Osteocyte (in vitro differentiated cells): ENCODE results near the gene MUC2. TPM values are rescaled to one million over a fixed set of nuclear protein-coding genes. Genes with fewer than 3 reads are reported as not detected.

Experiments used
- DNase-seq: peaks from one replicate; pipeline ENCODE4 v3.0.0; 2021; ENCODE audit warnings: mixed read lengths; ENCODE audit not compliant: unreplicated experiment; ENCODE audit errors: extremely low spot score
- H3K27ac Mint-ChIP-seq: one replicate; pipeline ENCODE4 v1.8.0; 2021; ENCODE audit warnings: mild to moderate bottlenecking, mixed read lengths; ENCODE audit not compliant: unreplicated experiment
- H3K27me3 Mint-ChIP-seq: one replicate; pipeline ENCODE4 v1.8.0; 2021; ENCODE audit warnings: mixed read lengths; ENCODE audit not compliant: unreplicated experiment
- H3K36me3 Mint-ChIP-seq: one replicate; pipeline ENCODE4 v1.8.0; 2021; ENCODE audit warnings: mixed read lengths; ENCODE audit not compliant: unreplicated experiment
- H3K4me1 Mint-ChIP-seq: one replicate; pipeline ENCODE4 v1.8.0; 2021; ENCODE audit warnings: mixed read lengths; ENCODE audit not compliant: unreplicated experiment
- H3K4me3 Mint-ChIP-seq: one replicate; pipeline ENCODE4 v1.8.0; 2021; ENCODE audit warnings: mild to moderate bottlenecking, moderate library complexity, mixed read lengths; ENCODE audit not compliant: unreplicated experiment
- H3K9me3 Mint-ChIP-seq: one replicate; pipeline ENCODE4 v1.8.0; 2021; ENCODE audit warnings: mixed read lengths; ENCODE audit not compliant: unreplicated experiment
- CTCF ChIP-seq: fragments of 200-600 bp; sonication (generic); IDR thresholded peaks from 2 replicates; pipeline ENCODE4 v1.5.0; 2021; ENCODE audit warnings: antibody characterized with exemption, mild to moderate bottlenecking, moderate library complexity
- total RNA-seq: library from RNA; stranded (reverse); gene quantifications from 2 replicates; pipeline ENCODE4 v1.2.1, GENCODE V29; 2021

Gene MUC2
- total RNA-seq, 1 donor from 2014 or later: not detected

GRCh38 chr11:1082346-1082727 lies 7.7 kb downstream of the MUC2 start:
- Mint-ChIP-seq H3K27me3 (no peaks in the 10 kb centered on the region), H3K27ac (no peak overlapping the region), H3K36me3 (no peaks in the 10 kb centered on the region), H3K9me3 (no peaks in the 10 kb centered on the region), H3K4me1 (no peaks in the 10 kb centered on the region), H3K4me3 (no peak overlapping the region)
- no peak for TF ChIP-seq CTCF
- DNase-seq: no peak

GRCh38 chr11:1082728-1083620 lies 8.3 kb downstream of the MUC2 start:
- Mint-ChIP-seq H3K36me3 (no peaks in the 10 kb centered on the region), H3K4me3 (no peak overlapping the region), H3K4me1 (no peaks in the 10 kb centered on the region), H3K27ac (no peak overlapping the region), H3K27me3 (no peaks in the 10 kb centered on the region), H3K9me3 (no peaks in the 10 kb centered on the region)
- no peak for DNase-seq
- no peak for TF ChIP-seq CTCF

GRCh38 chr11:1083621-1084551 lies 9.2 kb downstream of the MUC2 start:
- Mint-ChIP-seq H3K4me1 (no peaks in the 10 kb centered on the region), H3K9me3 (no peaks in the 10 kb centered on the region), H3K36me3 (no peaks in the 10 kb centered on the region), H3K27ac (no peak overlapping the region), H3K4me3 (no peak overlapping the region), H3K27me3 (no peaks in the 10 kb centered on the region)
- no peak for DNase-seq
- TF ChIP-seq CTCF: no peak

- no peaks in the 10 kb centered on the region for H3K9me3 Mint-ChIP-seq
- no peaks in the 10 kb centered on the region for H3K4me1 Mint-ChIP-seq
- DNase-seq: no peak
- TF ChIP-seq CTCF: no peak
- no peaks in the 10 kb centered on the region for H3K36me3 Mint-ChIP-seq
- H3K4me3 Mint-ChIP-seq: no peak overlapping the region
- no peaks in the 10 kb centered on the region for H3K27me3 Mint-ChIP-seq
- H3K27ac Mint-ChIP-seq: no peak overlapping the region
Measured at GRCh38 chr11:1084561-1085439, 10.1 kb downstream of the MUC2 start.
